GM21390 (cell line): ENCODE results near the gene TNIP3.

Experiments
- ATAC-seq: cut with Tn5 transposase; IDR thresholded peaks from one replicate; pipeline ENCODE4 v1.9.1; 2021; ENCODE audit not compliant: unreplicated experiment

The TNIP3 gene

GRCh38 chr4:121093261-121093660 is 70.9 kb downstream of the TNIP3 start:
- ATAC-seq: no peak

- no peak for ATAC-seq
These were observed 72.2 kb downstream of the TNIP3 start for GRCh38 chr4:121091941-121092340.

GRCh38 chr4:121088867-121089266 is 75.3 kb downstream of the TNIP3 start:
- ATAC-seq: no peak
